Lower leg skin (tissue), 3 donors: Measurements from ENCODE around the gene CDC16.

Source experiments
- CTCF ChIP-seq, 3 donors: fragments of 450-650 bp; IDR thresholded peaks; one replicate each; pipeline ENCODE4 v1.5.1; 2016; ENCODE audit warnings: antibody characterized with exemption in 3 of 3, mild to moderate bottlenecking in 3 of 3, moderate library complexity in 2 of 3
- POLR2A ChIP-seq, 2 donors: fragments of 450-650 bp; IDR thresholded peaks; one replicate each; pipeline ENCODE4 v1.6.1; 2016 to 2017; ENCODE audit warnings: antibody characterized with exemption in 2 of 2, mild to moderate bottlenecking in 1 of 2, moderate library complexity in 1 of 2

DNA sequence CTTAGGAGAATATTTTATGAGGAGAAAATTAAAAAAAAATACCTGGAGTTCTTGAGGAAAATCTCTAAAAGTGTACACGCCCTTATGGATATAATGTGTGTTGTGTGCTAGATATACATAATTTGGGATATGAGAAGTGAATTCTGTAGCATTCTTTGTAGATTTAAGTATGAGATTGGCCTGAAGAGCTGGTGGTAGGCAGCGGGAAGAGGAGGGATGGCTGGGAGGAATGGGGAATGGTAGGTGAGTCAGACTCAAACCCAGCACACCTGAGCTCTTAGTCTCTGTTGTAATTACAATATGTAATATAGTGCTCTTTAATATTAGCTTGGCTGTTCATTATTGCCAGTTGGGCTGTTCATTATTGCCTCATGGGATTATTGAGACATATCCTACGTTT lies 86.6 kb downstream of the CDC16 start:
- TF ChIP-seq POLR2A (IDR thresholded peaks at IDR 0.05) (no peak), CTCF (IDR thresholded peaks at IDR 0.05) (no peak)
